Measurements from ENCODE around the gene LYPD6.

GRCh38 chr2:149423630-149424029 is 93.2 kb downstream of the LYPD6 start:
- TF ChIP-seq POLR2A (IDR thresholded peaks at IDR 0.05; ENCODE audit: low read depth) (no peak), CTCF (IDR thresholded peaks at IDR 0.05) (no peak)

Measured in esophagus muscularis mucosa (tissue), 3 donors.